ENCODE results near the gene CDH19. TPM values are rescaled to one million over a fixed set of nuclear protein-coding genes. Genes with fewer than 3 reads are reported as not detected.

CDH19 gene
- total and polyA plus RNA-seq, 2 of the 4 experiments (the other 2 are of a cell fraction), result not detected

GRCh38 chr18:66587430-66587829 is 16.5 kb downstream of the CDH19 start:
- Histone ChIP-seq H3K14ac (replicated peaks; ENCODE audit: low read depth, low read length) (no peak overlapping the region), H3K9ac (ENCODE audit: low read depth, low read length) (no peak overlapping the region), H4K91ac (ENCODE audit: insufficient read depth, low read depth, low read length) (no peak overlapping the region), H2AK5ac (ENCODE audit: low read depth, low read length) (no peak overlapping the region), H3K4me3 (ENCODE audit: insufficient read depth, low read depth, low read length) (no peak overlapping the region), H3K18ac (ENCODE audit: low read depth, low read length) (no peak overlapping the region), H3K56ac (ENCODE audit: extremely low read depth, insufficient read depth, low read length) (no peak overlapping the region), H2AK9ac (replicated peaks; ENCODE audit: low read depth, low read length, poor library complexity) (no peak overlapping the region), H3K27ac (ENCODE audit: insufficient read depth, low read length) (no peak overlapping the region), H3K36me3 (ENCODE audit: control insufficient read depth, insufficient read depth, low read length) (no peaks in the 10 kb centered on the region), H3K27me3 (ENCODE audit: control insufficient read depth, insufficient read depth, low read length) (no peaks in the 10 kb centered on the region), H2BK15ac (ENCODE audit: low read depth, low read length) (no peak overlapping the region), H4K8ac (ENCODE audit: low read depth in 2 of 2, low read length in 2 of 2) (no peak overlapping the region), H2BK5ac (ENCODE audit: low read depth, low read length, poor library complexity, severe bottlenecking) (no peak overlapping the region), H3K4me1 (ENCODE audit: control insufficient read depth, insufficient read depth, low read length) (no peaks in the 10 kb centered on the region), H3K4ac (ENCODE audit: low read depth, low read length) (no peak overlapping the region), H3K9me1 (ENCODE audit: insufficient read depth, low read length) (no peaks in the 10 kb centered on the region), H2BK20ac (ENCODE audit: low read depth, low read length) (no peak overlapping the region), H2BK120ac (ENCODE audit: low read depth, low read length) (no peak overlapping the region), H4K5ac (ENCODE audit: low read depth, low read length) (no peak overlapping the region), H2AFZ (replicated peaks; ENCODE audit: low read length, poor library complexity) (no peak overlapping the region), H3K23ac (ENCODE audit: low read depth, low read length) (no peak overlapping the region), H4K20me1 (ENCODE audit: insufficient read depth, low read length) (no peaks in the 10 kb centered on the region), H3K9me3 (ENCODE audit: control insufficient read depth, insufficient read depth, low read length) (peaks cover 3% of the 10 kb centered on the region; the same call in 1 of the 2 replicates), H3K4me2 (ENCODE audit: low read depth, low read length) (no peak overlapping the region), H3K79me1 (ENCODE audit: low read depth in 1 of 2, low read length in 2 of 2) (no peaks in the 10 kb centered on the region)
- dilution Hi-C loops (cut with HindIII; ENCODE audit: low sequenced_read_pairs, unreplicated experiment), result no loop called here
- DNase-seq (no peak), ATAC-seq (ENCODE audit: low read depth) (no peak)
- POLR2A ChIA-PET (ENCODE audit: unreplicated experiment), result no interaction called here
- WGBS, 2 experiments (ENCODE audit: extremely low coverage in 2 of 2, insufficient read length in 1 of 2), result no CpG with 5 or more reads among the region's 4 CpGs
- no TSS peak for BruUV-seq (replicated peaks)
- in situ Hi-C loops (cut with MboI; ENCODE audit: low sequenced_read_pairs), result no loop called here
- intact Hi-C loops (cut with micrococcal nuclease), result no loop called here
- no peak for TF ChIP-seq RAD21 (IDR thresholded peaks at IDR 0.05; ENCODE audit: low read length)
- TF ChIP-seq MAZ (IDR thresholded peaks at IDR 0.05; ENCODE audit: borderline replicate concordance, low read depth, low read length), result no peak
- TF ChIP-seq SMC3 (IDR thresholded peaks at IDR 0.05; ENCODE audit: low read depth, low read length), result no peak
- no peak for TF ChIP-seq BHLHE40 (IDR thresholded peaks at IDR 0.05; ENCODE audit: low read depth, low read length)
- no peak for TF ChIP-seq MXI1 (IDR thresholded peaks at IDR 0.05; ENCODE audit: borderline replicate concordance, low read depth, low read length)
- no peak for TF ChIP-seq RFX5 (IDR thresholded peaks at IDR 0.05; ENCODE audit: low read depth, low read length)
- TF ChIP-seq FOS (IDR thresholded peaks at IDR 0.05; ENCODE audit: low read depth, low read length), result no peak
- no peak for TF ChIP-seq CEBPB (IDR thresholded peaks at IDR 0.05; ENCODE audit: low read depth, low read length)
- TF ChIP-seq NFE2L2 (IDR thresholded peaks at IDR 0.05; ENCODE audit: low read depth, low read length), result no peak
- TF ChIP-seq RCOR1 (IDR thresholded peaks at IDR 0.05; ENCODE audit: insufficient replicate concordance, low read length), result no peak
- TF ChIP-seq, protein P1, sequence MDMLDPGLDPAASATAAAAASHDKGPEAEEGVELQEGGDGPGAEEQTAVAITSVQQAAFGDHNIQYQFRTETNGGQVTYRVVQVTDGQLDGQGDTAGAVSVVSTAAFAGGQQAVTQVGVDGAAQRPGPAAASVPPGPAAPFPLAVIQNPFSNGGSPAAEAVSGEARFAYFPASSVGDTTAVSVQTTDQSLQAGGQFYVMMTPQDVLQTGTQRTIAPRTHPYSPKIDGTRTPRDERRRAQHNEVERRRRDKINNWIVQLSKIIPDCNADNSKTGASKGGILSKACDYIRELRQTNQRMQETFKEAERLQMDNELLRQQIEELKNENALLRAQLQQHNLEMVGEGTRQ (IDR thresholded peaks at IDR 0.05; ENCODE audit: low read depth, low read length), result no peak
- TF ChIP-seq ELK1 (IDR thresholded peaks at IDR 0.05; ENCODE audit: borderline replicate concordance, low read depth, low read length), result no peak
- no peak for TF ChIP-seq POLR2A (IDR thresholded peaks at IDR 0.05; ENCODE audit: low read depth, low read length)
- no peak for TF ChIP-seq MAFK (IDR thresholded peaks at IDR 0.05; ENCODE audit: low read depth, low read length)
- TF ChIP-seq CHD1 (IDR thresholded peaks at IDR 0.05; ENCODE audit: low read depth, low read length), result no peak
- TF ChIP-seq, protein P2, sequence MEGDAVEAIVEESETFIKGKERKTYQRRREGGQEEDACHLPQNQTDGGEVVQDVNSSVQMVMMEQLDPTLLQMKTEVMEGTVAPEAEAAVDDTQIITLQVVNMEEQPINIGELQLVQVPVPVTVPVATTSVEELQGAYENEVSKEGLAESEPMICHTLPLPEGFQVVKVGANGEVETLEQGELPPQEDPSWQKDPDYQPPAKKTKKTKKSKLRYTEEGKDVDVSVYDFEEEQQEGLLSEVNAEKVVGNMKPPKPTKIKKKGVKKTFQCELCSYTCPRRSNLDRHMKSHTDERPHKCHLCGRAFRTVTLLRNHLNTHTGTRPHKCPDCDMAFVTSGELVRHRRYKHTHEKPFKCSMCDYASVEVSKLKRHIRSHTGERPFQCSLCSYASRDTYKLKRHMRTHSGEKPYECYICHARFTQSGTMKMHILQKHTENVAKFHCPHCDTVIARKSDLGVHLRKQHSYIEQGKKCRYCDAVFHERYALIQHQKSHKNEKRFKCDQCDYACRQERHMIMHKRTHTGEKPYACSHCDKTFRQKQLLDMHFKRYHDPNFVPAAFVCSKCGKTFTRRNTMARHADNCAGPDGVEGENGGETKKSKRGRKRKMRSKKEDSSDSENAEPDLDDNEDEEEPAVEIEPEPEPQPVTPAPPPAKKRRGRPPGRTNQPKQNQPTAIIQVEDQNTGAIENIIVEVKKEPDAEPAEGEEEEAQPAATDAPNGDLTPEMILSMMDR (conservative IDR thresholded peaks at IDR 0.05; ENCODE audit: low read depth, low read length), result no peak
- CTCF ChIA-PET, result no interaction called here

All from IMR-90 (cell line).